Fibroblast of skin of left biceps (primary cell): Measurements from ENCODE around the gene GSTA2.
"Not testable (repeated sequence)": the region's sequence is repeated elsewhere in the genome, so short reads cannot be mapped to it uniquely, and the experiment has no call there.

ENCODE experiments used
- DNase-seq, 2 experiments: peaks; one replicate each; pipeline ENCODE4 v3.0.0-alpha.2; 2013; ENCODE audit warnings: low read depth in 2 of 2

The GSTA2 gene

DNA sequence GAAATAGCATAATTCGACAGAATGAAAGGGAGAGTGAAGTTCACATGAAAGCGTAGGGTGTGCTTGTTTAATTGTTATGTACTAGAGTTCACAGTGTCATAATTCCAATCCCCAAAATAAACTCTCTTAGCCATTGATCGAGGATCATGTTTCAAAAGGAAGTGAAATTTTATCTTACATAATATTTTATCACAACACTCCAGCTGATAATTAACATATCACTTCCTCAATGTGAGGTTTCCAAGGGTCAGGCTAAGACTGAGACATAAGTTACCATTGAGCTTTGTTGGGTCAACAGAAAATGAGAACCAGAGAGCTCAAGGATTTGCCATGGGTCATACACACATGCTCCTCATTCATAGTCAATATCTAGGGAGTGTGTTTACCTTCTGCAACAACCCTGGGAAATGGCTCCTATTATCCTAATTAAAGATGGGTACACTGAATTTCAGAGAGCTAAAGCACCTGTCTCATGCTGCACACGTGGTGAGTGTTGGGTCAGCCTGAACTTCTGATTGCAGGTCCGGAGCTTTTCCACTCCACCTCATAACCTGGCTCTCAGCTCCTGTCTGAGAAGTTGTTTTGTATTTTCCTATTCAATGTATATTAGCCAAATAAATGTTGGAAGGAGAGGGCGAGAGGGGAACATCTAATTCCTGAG is 3.0 kb downstream of the GSTA2 start:
- no peak for DNase-seq

DNA sequence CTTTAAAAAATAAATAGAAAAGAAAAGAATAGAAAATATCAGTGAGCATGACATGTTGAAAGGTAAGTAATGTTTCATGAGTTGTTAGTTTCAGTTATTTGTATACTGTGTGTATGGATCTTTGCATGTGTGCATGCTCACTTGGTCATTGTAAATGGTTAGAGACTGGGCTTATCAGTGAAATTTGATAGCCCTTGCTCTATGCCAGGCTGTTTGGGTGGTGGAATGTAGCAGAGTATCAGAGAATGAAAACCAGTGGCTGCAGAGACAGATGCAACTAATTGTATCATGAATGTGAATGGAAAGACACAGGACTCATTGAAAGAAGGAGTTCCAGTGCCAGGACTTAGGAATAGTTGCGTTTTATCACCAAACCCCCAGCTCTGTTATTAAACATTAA is 4.2 kb downstream of the GSTA2 start:
- DNase-seq: no peak

DNA sequence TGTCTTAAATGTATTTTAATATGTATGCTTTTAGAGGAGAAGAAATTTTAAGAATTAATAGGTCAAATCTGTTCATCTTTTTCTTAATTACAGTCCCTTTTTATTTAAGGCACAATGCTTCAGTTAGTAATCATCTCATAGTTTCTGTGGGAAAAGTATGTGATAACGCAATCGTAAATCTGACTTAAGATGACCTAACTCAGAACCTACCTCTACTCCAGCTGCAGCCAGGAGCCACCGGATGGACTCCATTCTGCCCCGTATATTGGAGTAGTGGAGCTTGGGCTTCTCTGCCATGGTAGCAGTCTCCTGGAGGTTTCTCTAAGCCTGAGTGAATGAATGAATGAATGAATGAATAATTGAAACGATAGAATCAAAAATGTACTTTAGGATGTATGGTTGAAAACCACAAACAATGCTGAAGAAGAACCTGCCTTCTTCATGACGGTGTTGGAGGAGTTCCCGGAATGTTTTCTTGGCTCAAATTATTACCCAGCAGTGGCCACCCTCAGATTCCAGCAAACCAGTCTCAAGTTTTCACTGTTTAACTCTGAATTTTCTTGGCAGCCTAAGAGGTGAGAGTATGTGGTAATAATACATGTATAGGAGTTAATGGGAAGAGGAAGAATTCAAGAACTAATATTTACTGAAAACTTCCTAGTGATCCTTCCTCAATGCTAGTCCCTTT is 5.5 kb downstream of the GSTA2 start:
- DNase-seq: peak; percentile 77 to 79

DNA sequence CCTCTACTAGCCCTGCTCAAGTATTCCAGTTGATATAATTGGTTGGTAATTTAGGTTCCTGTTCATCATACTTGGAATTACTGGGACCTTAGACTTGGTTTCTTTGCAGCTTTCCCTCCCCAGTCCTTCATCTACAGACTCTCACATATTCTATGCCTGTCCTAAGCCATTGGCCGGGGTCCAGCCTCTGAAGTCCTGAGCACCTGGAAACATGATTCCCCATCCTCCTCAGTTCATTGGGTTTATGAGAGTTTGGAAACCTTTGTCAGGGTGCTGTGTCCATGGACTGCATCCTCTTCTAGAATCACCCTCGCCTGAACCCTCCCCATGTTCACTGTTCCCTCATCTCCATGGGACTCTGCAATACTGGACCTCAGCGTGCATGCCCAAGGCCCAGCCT is 8.8 kb downstream of the GSTA2 start:
- no peak for DNase-seq

DNA sequence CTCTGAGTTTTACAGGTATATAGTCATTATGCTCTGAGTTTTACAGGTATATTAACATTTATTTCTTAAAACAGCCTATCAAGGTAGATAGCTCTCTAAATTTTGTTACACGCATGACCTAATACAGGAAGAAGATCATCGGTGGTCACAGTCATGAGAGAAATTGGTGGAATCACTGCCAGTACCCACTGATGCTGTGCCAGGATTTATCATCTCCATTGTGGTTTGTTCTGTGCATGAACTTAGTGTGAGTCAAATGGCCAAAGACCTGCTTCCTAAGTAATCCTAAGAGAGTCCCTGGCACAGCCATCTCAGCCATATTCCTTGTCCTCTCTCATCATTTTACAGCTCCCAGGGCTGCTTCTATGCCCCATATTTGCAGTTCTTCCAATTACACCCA is 10.1 kb downstream of the GSTA2 start:
- DNase-seq: not testable (repeated sequence)

DNA sequence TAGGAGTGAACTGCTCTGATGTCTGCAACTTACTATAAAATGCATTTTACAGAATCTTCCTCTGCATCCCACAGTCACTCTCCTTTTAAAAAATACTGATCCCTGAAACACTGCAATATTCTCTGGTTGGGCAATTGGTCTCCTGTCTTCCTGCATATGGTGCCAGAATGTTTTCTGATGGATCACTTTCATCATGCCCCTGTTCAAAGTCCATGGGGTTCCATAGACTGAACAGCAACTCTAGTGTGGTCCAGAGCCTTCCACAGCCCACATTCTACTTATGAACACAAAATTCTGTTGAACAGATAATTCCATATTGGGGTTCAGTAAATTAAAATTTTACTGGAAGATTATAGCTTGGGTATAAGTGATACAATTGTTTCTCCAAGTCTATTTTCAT is 11.0 kb downstream of the GSTA2 start:
- no peak for DNase-seq

DNA sequence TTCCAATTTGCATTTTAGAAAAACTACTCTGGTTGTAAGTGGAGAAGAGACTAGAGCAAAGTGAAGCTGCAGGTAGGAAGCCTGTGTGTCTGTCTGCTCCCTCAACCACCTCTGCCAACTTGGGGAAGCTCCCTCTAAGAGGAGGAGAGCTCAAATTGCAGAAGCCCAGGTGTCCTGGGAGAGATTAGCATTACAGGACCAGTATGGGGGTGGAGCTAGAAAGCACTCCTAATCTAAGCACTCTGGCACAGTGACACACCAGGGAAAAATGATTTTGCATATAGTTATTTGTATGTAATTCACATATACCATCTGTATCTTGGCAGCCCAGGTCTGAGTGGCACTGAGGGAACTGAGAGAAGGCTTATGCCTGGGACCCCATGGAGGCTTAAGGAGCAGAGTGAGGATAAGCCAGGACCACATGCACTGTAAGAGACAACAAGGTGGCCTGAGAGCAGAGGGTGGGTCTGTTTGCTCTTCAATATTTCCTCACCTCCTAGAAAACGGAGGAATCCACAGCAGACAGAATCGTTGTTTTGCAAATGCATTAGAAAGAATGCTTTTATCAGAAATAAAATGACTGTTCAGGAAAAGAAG is 13.6 kb downstream of the GSTA2 start:
- DNase-seq: no peak

DNA sequence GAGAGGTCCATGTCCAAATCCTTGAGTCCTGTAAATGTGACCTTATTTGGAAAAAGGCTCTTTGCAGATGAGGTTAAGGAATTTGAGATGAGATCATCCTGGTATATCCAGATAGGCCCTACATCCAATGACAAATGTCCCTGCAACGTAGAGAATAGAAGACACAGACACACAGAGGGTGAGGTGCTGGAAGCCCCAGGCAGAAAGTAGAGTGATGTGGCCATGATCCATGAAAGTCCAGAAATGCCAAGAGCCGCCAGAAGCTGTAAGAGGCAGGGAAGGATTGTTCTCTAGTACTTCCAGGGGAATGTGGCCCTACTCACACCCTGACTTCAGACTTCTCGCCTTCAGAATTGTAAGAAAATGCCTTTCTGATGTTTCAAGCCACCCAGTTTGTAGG is 16.0 kb downstream of the GSTA2 start:
- peak; percentile 42 to 47 for DNase-seq

DNA sequence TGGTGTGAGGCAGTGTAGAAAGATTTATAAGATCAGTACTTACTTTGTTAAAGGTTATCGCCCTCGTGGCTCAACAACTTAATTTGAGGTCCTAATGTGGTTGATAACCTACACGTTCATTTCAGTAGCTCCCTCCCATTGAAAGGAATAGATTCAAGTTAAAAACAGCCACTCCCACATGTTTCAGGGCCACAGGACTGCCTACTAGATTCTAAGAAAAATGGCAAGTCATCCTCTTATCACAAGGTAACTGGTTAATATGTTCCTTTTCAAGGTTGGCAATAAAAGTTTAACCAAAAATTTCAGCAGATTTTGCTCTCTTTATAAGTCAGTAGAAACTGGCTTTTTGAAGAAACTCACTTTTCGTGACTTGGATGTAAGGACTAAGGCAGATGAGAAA is 17.1 kb downstream of the GSTA2 start:
- no peak for DNase-seq

DNA sequence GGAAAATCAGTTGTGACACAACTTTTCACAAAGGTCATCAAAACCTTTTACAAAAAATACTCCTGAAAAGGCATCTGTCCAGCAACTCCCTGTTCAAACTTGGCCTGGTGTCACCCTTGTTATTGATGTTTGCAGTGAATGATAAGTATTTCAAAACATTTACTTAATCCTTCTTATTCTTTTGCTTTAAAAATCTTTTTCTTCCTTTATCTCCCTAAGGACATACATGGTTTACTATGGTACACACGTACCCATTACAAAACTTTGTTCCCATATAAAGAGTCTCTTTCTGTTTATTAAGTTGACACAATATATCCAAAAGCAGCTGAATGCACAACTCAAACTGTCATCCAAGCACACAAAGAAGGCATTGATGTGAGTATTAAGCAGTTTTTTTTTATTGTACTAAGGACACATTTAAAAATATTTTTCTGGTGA is 17.5 kb downstream of the GSTA2 start:
- DNase-seq: no peak

DNA sequence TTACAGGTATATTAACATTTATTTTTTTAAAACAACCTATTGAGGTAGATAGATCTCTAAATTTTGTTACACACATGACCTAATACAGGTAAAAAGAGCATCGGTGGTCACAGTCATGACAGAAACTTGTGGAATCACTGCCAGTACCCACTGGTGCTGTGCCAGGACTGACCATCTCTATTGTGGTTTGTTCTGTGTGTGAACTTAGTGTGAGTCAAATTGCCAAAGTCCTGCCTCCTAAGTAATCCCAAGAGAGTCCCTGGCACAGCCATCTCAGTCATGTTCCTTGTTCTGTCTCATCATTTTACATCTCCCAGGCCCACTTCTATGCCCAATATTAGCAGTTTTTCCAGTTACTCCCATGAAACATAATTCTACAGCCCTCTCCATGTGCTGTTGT is 21.4 kb downstream of the GSTA2 start:
- DNase-seq: no peak

DNA sequence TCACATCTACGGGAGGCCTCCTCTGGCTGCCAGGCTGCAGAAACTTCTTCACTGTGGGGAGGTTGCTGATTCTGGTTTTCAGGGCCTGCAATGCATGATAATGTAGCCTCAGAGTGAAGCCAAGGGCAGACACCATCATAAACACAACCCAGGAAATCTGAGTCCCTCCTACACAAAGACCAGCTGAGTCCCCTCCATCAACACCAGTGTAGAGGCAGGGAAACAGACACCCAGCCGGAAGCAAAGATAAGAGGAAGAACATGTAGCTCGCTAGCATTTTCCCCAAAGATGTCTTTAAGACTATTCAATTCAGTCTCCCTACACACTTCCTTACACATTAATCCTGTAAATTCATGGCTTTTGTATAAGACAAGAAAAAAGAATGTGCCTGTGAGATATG is 23.6 kb downstream of the GSTA2 start:
- no peak for DNase-seq

DNA sequence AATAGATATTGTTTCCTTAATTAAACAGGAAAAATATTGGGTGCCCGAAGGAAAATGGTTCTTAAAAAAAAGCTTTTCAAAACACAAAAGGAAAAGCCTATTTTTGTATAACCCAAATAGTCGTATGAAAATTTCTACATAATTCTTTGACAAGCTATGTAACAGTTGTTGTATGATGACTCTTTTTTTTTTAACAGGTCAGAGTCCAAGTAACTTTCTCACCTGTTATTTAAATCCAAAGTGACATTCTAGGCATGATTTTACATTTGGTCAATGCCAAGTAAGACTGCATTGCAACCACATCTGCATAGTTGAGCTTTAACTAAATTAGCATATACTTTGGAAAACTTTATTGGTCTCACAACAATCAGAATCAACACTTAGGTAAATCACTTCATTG is 24.1 kb downstream of the GSTA2 start:
- DNase-seq: no peak

DNA sequence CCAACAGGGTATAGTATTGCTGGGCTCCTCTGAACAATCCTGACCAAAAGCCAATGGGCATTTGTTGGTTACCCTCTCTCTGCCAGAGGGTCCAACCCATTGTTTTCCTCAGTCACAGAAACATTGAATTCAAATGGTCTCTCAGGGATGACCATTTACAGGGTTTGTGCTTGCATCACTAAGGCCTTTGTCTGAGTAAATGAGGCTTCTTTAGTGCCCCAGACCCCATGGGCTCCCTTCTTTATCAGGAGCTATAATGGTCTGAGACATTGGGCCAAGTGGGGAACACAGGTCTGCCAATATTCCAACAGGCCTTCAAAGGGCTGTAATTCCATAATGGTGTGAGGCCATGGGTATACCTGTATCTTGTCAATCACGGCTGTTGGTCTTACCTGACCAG is 27.1 kb downstream of the GSTA2 start:
- no peak for DNase-seq

DNA sequence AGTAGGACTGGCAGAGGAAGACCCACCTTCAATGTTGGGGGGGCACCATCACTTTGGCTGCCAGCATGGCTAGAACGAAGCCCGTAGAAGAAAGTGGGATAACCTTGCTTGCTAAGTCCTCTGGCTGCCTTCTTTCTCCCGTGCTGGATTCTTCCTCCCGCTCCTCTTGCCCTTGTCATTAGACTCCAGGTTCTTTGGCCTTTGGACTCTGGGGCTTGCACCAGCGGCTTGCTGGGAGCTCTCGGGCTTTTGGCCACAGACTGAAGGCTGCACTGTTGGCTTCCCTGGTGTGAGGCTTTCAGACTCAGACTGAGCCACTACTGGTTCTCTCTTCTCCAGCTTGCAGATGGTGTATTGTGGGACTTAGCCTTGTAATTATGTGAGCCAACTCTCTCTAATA is 28.2 kb downstream of the GSTA2 start:
- no peak for DNase-seq

DNA sequence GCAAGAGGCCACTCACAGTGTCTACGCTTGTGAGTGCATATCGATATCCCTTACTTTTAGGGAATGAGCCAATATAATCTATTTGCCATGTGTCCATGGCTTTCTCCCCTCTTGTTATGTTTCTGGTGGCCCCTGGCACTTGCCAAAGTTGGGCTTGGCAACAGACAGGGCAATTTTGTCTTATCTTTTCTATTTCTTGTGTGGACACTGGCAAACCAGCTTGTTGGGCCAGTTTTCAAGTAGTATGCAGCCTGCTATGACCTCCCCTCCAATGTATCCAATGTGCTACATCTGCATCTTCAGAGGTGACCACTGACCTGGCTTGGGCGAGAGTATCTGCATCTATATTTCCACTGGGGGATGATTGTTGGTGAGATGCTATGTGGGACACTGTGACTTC is 29.2 kb downstream of the GSTA2 start:
- DNase-seq: no peak

DNA sequence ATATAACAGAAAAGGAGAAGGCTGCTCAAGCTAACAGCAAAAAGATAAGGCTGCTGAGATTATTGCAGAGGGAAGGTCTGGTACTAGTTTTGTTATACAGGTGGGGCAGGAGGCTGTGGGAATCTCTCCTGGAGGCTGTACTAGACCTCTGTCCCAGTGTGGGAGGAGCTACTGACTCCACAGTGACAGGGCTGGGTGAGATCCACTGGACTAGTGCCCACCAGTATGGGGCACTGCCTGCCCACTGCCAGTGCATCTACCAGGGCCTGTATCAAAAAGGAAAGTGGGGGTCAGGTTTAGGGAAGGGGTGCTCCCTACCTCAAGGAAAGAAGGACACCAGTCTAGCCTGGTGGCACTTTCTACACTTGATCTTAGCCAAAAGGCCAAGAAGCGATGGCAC is 30.1 kb downstream of the GSTA2 start:
- DNase-seq: no peak

DNA sequence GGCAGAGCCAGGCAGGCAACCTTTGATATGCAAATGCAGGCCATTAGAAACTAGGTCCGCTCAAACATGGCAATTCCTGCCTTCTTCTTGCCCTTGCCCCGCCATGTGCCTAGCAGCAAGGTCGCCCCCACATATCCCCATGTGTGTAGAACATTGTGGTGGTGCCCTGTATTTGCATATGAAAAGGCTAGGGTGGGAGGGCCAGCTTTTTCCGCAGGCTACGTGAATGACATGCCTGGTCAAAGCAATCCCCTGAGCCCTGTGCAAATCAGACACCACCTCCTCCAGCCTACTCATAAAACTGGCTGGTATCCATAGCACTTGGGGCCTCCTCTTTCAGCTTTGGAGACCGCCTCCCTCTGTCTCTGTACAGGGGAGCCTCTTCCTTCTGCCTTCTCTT is 31.6 kb downstream of the GSTA2 start:
- DNase-seq: no peak

DNA sequence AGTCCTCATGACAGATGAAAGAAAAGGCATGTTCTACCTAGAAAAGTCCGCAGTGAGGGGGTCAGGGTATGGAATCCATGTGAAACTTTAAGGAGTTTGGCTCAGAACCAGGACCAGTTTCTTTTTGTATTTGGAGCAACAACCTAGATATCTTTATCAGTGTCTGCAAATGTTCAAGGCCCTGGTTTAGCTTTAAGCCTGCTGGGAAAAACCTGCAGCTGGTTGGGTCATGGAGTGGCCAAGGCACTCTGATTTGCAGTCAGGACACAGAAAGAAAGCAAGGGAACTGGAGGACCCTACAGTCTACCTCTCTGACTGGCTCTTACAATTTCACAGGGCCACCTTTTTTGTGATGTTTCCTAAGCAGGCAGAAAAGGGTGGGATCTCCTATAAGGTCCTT is 33.7 kb downstream of the GSTA2 start:
- no peak for DNase-seq

DNA sequence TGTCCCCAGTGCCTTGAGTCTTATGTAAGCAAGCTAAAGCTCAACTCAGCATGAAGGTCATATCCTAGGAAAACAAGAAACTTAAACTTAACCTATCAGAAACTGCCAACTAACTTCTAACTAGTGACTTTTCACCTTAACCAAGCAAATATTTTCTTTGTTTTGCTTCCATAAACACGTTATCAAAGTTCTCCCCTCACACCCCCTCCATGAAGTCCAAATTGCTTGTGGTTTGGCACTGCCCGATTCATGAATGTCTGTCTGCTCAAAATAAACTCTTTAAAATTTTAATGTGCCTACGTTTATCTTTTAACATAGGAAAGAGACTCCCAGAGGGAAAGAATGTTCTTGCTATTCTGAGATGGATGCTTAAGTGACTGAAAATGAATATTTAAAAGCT is 34.9 kb downstream of the GSTA2 start:
- no peak for DNase-seq

DNA sequence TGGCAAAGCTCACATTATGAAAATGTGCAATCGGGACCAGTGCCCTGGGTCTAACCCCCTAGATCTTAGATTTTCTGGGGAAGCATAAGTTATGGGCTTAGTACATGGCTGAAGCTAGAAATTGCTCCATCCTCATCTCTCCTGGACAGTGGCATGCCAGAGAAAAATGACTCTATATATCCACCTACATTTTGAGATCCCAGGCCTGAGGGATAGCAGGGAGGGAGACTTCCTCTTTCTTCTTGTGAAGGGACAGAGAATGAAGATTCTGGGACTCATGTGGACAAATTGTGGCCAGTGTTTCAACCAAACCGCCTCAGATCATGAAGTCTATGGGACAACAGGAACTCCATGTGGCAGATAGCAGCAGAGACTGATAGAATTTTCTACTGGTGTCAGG is 35.4 kb downstream of the GSTA2 start:
- no peak for DNase-seq

DNA sequence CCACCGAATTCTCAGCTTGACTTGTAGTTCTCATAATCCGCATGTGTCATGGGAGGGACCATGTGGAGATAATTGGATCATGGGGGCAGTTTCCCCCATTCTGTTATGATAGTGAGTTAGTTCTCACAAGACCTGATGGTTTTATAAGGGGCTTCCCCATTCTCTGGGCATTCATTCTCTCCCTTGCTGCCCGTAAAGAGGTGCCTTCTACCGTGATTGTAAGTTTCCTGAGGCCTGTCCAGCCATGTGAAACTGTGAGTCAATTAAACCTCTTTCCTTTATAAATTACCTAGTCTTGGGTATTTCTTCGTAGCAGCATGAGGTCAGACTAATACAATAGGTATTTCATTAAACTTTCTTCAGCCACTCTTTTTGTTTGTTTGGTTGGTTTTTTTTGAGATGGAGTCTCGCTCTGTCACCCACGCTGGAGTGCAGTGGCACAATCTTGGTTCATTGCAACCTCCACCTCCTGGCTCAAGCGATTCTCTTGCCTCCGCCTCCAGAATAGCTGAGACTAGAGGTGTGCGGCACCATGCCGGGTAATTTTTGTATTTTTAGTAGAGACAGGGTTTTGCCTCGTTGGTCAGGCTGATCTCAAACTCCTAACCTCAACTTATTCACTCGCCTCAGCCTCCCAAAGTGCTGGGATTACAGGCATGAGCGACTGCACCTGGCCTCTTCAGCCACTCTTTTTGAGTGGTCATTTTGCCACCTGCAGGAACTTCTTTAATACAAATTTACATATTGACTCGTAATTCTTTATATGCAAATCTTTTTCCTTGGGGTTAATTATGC is 36.3 kb downstream of the GSTA2 start:
- DNase-seq: no peak

DNA sequence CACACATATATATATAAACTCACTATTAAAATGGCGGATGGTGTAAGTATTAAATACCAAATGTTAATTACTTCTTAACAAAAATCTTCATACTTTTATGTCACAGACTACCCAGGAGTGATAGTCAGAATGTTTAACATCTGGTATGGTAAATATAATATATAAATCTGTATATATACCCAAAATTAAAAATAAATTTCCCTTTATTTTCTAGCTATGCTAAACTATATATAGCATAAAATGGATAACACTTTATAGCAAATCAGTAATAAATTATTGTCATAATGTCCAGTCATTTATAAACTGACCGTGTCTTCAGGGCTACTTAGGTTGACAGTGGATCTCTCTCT is 37.1 kb downstream of the GSTA2 start:
- DNase-seq: no peak
